Mucosa of rectum (tissue), 2 donors: ENCODE data around the gene SLC23A2.
A peak's percentile ranks its signal among the peaks of the same experiment; 100 is the strongest.

Source experiments
- H3K27ac ChIP-seq, 2 donors: one replicate each; pipeline ENCODE4 v1.7.0; 2013; ENCODE audit warnings: inconsistent platforms in 2 of 2, low read depth in 2 of 2, low read length in 2 of 2
- H3K27me3 ChIP-seq, 2 donors: one replicate each; pipeline ENCODE4 v1.7.0; 2013; ENCODE audit warnings: low read length in 2 of 2; ENCODE audit not compliant: control insufficient read depth in 2 of 2, insufficient read depth in 2 of 2
- H3K36me3 ChIP-seq, 2 donors: one replicate each; pipeline ENCODE4 v1.7.0; 2013; ENCODE audit warnings: low read length in 2 of 2; ENCODE audit not compliant: control insufficient read depth in 2 of 2, insufficient read depth in 2 of 2
- H3K4me1 ChIP-seq, 2 donors: one replicate each; pipeline ENCODE4 v1.7.0; 2013; ENCODE audit warnings: low read length in 2 of 2, mild to moderate bottlenecking in 1 of 2; ENCODE audit not compliant: control insufficient read depth in 2 of 2, insufficient read depth in 2 of 2
- H3K4me3 ChIP-seq, 2 donors: one replicate each; pipeline ENCODE4 v1.7.0; 2013; ENCODE audit warnings: low read length in 2 of 2
- H3K9ac ChIP-seq, 2 donors: one replicate each; pipeline ENCODE4 v1.7.0; 2013; ENCODE audit warnings: low read length in 2 of 2, low read depth in 1 of 2, mild to moderate bottlenecking in 1 of 2
- H3K9me3 ChIP-seq, 2 donors: one replicate each; pipeline ENCODE4 v1.7.0; 2013; ENCODE audit warnings: low read length in 2 of 2; ENCODE audit not compliant: control insufficient read depth in 2 of 2
- donor health status: healthy.
- donor health status: Normal muscosa, but diverticular disease.

SLC23A2 gene

DNA sequence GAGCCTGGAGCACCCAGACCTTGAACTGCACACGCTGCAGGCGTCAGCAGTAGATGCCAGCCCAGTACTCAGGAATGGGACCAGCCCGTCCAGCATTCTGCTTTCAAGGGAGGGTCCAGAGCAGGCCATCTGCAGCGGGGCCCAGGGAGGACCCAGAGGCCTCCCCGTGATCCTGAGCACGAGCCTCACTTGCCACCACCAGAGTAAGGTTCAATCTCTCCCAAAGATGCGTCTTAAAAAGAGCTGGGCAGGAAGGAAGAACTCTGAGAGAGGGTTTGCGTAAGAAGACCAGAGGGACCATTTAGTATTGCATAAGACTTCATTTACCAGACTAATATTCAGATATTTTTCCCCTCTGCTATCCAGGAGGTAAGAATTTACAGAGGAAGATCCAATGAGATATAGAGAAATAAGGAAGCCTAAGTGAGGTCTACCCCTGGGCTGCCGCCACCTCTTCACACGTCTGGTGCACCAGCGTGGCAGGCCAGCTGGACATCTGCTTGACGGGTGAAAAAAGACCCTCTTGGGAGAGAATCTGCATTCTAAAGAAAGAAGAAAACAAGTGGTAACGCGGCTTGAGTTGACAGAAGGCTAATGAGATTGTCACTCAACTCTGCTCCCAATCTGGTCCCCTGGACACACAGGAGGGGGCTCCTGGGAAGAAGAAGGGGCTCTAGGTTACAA is 172.3 kb downstream of the SLC23A2 start:
- H3K27ac ChIP-seq = peak overlapping the region in 1 of 2 donors; percentile 11
- H3K27me3 ChIP-seq = no peaks in the 10 kb centered on the region
- no peaks in the 10 kb centered on the region for H3K4me1 ChIP-seq
- H3K9ac ChIP-seq = no peak overlapping the region
- H3K36me3 ChIP-seq = no peaks in the 10 kb centered on the region
- no peaks in the 10 kb centered on the region for H3K9me3 ChIP-seq
- H3K4me3 ChIP-seq = no peak overlapping the region

DNA sequence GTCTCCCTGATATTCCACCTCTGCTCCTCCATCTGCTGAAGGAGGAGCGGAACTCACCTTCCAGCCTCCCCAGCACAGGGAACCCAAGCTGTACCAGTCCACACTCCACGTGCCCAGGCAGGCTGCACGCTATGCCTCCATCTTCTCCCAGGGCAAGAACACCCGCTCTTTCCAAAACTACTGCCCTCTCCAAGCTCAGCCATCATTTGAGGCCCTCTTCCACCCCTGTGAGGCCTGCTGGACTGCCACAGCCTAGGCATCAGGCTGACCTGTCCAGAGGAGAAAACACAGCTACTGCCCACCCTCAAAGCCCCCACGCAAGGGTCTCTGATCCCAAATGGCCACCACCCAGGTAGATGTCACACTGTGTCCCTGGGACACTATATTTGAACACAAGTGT is 179.7 kb downstream of the SLC23A2 start:
- no peaks in the 10 kb centered on the region for H3K36me3 ChIP-seq
- H3K9ac ChIP-seq = peak overlapping the region in 1 of 2 donors; percentile 13
- no peaks in the 10 kb centered on the region for H3K9me3 ChIP-seq
- H3K4me3 ChIP-seq = peak overlapping the region in 1 of 2 donors; percentile 71
- H3K4me1 ChIP-seq = peaks cover 3 to 7% of the 10 kb centered on the region in 2 donors
- peaks cover 3 to 12% of the 10 kb centered on the region in 2 donors for H3K27me3 ChIP-seq
- H3K27ac ChIP-seq = no peak overlapping the region

DNA sequence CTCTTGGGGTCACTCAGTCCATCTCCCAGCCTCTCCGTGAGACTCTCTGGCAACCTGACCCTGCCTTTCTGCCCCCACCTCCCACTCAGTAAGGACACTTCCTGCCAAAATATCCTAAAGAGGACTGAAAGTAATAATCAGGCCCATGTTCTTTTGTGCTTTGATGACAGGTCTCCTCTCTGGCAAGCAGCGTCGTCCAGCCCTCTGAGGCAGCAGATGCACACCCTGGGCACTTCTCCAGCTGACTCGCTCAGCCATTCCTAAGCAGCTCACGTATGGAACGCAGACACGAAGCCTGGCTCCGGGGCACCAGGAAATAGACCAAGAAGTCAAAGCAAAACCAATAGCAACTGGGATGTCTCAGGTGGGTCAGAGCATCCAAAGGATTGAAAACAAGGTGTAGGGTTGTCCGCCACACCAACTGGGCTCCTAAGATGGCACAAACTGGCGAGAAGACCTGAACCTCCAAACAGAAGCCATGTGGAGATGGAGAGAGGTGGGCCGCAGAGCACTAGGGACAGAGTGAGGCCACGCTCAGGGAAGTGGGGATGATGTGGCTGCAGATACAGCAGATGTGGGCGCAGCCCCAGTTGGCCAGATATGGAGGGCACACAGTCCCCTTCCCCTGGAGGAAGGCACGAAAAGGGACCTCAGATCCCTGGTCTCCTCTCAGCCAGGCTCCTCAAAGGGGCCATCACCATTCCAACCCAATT is 180.3 kb downstream of the SLC23A2 start:
- no peaks in the 10 kb centered on the region for H3K9me3 ChIP-seq
- no peak overlapping the region for H3K27ac ChIP-seq
- peaks cover 3 to 12% of the 10 kb centered on the region in 2 donors for H3K27me3 ChIP-seq
- H3K9ac ChIP-seq = no peak overlapping the region
- H3K4me3 ChIP-seq = peak overlapping the region in 1 of 2 donors; percentile 71
- no peaks in the 10 kb centered on the region for H3K36me3 ChIP-seq
- H3K4me1 ChIP-seq = peaks cover 3 to 7% of the 10 kb centered on the region in 2 donors

DNA sequence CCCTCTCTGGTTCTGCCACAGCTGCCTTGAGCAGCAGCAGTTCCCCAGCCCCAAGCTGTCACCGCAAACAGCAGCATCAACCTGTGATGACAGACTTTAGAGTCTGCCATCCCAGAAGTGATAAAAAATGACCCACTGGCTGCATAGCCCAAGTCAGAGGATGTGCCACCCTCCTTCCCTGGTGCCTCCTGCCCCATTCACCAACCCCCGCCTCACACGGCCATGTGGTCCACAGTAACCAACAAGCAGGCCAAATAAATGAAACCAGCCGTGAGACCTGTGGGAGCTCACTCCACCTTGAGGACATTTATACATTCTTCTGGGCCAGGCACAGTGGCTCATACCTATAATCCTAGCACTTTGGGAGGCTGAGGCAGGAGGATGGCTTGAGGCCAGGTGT is 181.4 kb downstream of the SLC23A2 start:
- H3K4me1 ChIP-seq = peaks cover 7 to 10% of the 10 kb centered on the region in 2 donors

DNA sequence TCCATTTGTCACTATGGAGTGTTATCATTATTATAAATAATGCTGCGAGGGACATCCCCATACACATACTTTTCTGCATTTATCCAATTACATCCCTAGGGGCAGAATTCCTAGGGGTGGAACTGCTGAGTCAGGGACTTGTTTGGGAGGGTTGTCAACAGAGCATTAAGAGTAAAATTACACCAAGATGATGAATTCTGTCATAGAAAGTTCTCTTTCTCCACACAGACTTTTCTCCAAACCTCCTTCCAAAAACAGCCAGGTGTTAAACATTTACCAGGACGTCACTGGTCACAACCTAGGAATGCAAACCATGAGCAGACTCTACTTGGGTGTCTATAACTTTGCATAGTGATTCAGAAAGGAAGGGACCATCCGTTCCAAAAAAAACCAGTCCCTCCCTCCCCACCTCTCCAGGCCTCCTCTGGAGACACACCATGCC is 184.1 kb downstream of the SLC23A2 start:
- Histone ChIP-seq H3K4me1 (peaks cover 8 to 22% of the 10 kb centered on the region in 2 donors), H3K36me3 (no peaks in the 10 kb centered on the region)

More for the DNA sequence above, 181.4 kb downstream of the SLC23A2 start:
- H3K9me3 ChIP-seq = no peaks in the 10 kb centered on the region
- no peak overlapping the region for H3K9ac ChIP-seq
- no peaks in the 10 kb centered on the region for H3K36me3 ChIP-seq
- no peak overlapping the region for H3K4me3 ChIP-seq
- H3K27ac ChIP-seq = no peak overlapping the region
- peaks cover 3 to 12% of the 10 kb centered on the region in 2 donors for H3K27me3 ChIP-seq

DNA sequence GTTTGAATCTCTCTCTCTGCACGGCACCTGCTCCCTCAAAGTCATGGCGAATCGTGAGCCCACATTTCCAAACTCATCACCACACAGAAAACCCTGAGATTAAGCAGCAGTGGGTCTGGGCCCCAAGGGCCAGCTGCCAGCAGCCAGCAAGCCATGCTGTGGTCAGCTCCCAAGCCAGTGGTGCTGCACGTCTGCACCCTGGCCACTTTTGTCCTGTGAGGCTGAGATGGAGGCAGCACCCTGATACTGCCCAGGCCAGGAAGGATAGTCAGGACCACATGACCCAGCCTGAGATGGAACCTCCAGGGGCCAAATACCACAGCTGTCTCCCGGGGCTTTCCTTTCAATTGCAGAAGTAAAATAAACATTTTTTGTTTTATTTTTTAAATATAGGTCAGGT is 185.7 kb downstream of the SLC23A2 start:
- H3K27ac ChIP-seq = peak overlapping the region in 1 of 2 donors; percentile 90
- H3K36me3 ChIP-seq = no peaks in the 10 kb centered on the region
- H3K4me1 ChIP-seq = peaks cover 2 to 30% of the 10 kb centered on the region in 2 donors
- H3K9ac ChIP-seq = no peak overlapping the region
- H3K4me3 ChIP-seq = peak overlapping the region in 1 of 2 donors; percentile 70
- no peaks in the 10 kb centered on the region for H3K9me3 ChIP-seq
- no peaks in the 10 kb centered on the region for H3K27me3 ChIP-seq

More for the DNA sequence above, 184.1 kb downstream of the SLC23A2 start:
- Histone ChIP-seq H3K4me3 (no peak overlapping the region), H3K9ac (no peak overlapping the region), H3K27me3 (peaks cover 3 to 7% of the 10 kb centered on the region in 2 donors), H3K9me3 (no peaks in the 10 kb centered on the region), H3K27ac (no peak overlapping the region)

DNA sequence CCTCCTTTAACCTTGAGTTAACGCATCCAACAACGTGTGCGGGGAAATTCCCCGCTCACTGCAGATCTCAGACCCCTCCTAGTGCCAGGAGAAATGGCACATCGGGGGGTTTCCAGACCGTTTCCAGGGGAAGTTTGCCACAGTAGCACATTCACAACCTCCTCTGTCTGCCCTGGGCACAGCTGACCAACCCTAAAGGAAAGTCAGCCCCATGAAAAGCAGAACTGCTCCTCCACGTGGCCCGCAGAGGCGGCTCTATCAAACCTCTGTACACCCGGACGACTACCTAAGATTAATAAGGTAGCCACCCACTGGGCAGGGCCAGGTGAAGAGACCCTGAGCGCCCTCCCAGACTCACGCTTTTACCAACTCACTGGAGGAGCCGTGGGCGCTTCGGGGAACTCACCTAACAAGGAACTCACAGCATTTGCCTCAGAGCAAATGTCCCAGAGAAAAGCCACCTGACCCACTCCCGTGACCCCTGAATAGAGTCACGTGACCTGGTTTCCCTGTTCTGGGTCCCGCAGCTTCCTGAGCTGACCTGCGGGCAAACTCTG is 186.5 kb downstream of the SLC23A2 start:
- Histone ChIP-seq H3K4me1 (peaks cover 2 to 30% of the 10 kb centered on the region in 2 donors), H3K9me3 (no peaks in the 10 kb centered on the region), H3K27ac (peak overlapping the region; percentile 76 to 90), H3K4me3 (peak overlapping the region in 1 of 2 donors; percentile 70), H3K27me3 (no peaks in the 10 kb centered on the region), H3K36me3 (no peaks in the 10 kb centered on the region), H3K9ac (peak overlapping the region in 1 of 2 donors; percentile 65)

DNA sequence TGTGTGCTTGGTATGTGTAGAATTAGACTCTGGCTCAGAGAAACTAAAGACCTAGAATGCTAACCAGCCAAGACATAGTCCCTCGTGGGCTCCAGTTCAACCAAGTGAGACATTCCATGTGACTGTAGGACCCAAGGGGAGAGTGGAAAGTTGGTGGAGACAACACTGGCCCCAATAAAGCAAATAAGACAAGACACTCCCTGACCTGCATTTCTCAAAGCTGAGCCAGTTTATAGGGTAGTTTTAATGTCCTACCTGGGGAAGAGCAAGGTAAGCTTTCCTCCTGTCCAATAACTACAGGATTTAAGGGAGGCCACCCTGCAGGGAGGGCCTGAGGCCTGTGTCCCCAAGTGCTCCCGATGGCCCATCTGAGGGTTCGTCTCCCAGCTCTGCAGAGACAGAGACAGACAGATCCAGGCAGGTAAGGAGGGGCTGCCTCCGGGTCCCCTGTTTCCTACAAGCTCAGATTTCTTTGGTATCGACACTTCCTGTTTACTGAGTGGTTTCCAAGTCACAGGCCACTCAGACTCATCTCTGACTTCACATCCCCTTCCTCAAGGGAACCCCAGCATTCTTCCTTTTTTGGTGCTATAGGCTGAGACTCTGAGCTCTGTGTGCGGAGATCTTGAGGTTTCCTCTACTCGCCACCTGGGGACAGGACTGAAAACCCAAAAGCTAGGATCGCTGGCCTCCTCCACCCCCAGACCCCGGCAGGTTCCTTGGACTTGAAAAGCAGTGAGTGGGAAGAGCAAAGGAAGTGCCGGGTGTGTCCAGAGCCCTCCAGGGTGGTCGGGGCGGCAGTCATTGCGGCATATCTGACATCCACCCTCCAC is 187.2 kb downstream of the SLC23A2 start:
- H3K4me1 ChIP-seq = peaks cover 2 to 30% of the 10 kb centered on the region in 2 donors
- H3K27me3 ChIP-seq = no peaks in the 10 kb centered on the region
- peak overlapping the region in 1 of 2 donors; percentile 65 for H3K9ac ChIP-seq

DNA sequence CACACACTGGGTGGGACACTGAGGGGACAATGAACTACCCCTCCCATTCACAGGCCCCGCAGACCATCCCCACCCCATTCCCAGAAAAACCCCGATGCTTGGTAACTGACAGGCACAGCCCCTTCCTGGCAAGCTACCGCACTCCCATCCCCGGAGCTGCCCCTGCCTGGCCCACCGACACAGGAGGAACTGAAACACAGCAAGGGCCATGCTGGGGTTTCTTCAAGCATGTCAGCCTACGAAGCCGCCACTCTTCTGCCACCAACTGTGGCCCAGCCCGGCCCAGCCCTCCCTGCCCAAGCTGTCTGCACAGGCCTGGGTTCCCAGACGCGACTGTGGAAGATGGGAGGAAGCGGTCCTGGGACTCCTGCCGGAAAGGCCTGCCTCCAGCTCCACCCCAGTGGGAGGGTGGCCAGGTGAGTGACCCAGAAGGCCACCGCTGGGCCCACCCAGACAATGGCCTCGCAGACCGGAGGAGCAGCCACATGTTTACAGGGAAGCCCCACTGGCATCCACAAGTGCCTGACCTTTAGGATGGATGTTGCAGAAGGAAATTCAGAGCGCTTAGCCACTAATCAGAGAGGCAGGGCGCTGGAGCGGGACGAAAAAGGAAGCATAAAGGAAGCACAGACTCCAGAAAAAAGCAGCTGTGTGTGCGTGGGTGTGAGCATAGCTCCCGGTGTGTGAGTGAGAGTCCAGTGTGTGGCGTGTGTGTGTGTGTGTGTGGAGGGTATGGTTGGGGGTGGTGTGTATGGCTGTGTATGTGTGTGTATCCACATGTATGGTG is 188.0 kb downstream of the SLC23A2 start:
- Histone ChIP-seq H3K4me1 (peaks cover 2 to 30% of the 10 kb centered on the region in 2 donors), H3K27ac (peak overlapping the region; percentile 76 to 90), H3K27me3 (no peaks in the 10 kb centered on the region), H3K9ac (peak overlapping the region in 1 of 2 donors; percentile 5), H3K4me3 (peak overlapping the region in 1 of 2 donors; percentile 53), H3K36me3 (no peaks in the 10 kb centered on the region), H3K9me3 (no peaks in the 10 kb centered on the region)

More for the DNA sequence above, 187.2 kb downstream of the SLC23A2 start:
- Histone ChIP-seq H3K9me3 (no peaks in the 10 kb centered on the region), H3K36me3 (no peaks in the 10 kb centered on the region), H3K27ac (peak overlapping the region; percentile 76 to 90), H3K4me3 (peak overlapping the region in 1 of 2 donors; percentile 70)
